Stomach smooth muscle (tissue), 2 donors: ENCODE measurements around the gene IPCEF1.
"Not testable (repeated sequence)": the region's sequence is repeated elsewhere in the genome, so short reads cannot be mapped to it uniquely, and the experiment has no call there.

ENCODE experiments used
- H3K27ac ChIP-seq: one replicate; pipeline ENCODE4 v1.7.0; 2013; ENCODE audit warnings: mild to moderate bottlenecking, low read length, inconsistent platforms
- H3K27me3 ChIP-seq, 2 donors: one replicate each; pipeline ENCODE4 v1.7.0; 2013; ENCODE audit warnings: low read length in 2 of 2; ENCODE audit not compliant: insufficient read depth in 2 of 2, control insufficient read depth in 1 of 2
- H3K36me3 ChIP-seq, 2 donors: one replicate each; pipeline ENCODE4 v1.7.0; 2013; ENCODE audit warnings: low read length in 2 of 2; ENCODE audit not compliant: control insufficient read depth in 2 of 2, insufficient read depth in 2 of 2
- H3K4me1 ChIP-seq: one replicate; pipeline ENCODE4 v1.7.0; 2013; ENCODE audit warnings: low read length; ENCODE audit not compliant: control insufficient read depth, insufficient read depth
- H3K4me3 ChIP-seq, 2 donors: one replicate each; pipeline ENCODE4 v1.7.0; 2013; ENCODE audit warnings: low read length in 2 of 2
- H3K9ac ChIP-seq, 2 donors: one replicate each; pipeline ENCODE4 v1.7.0; 2013; ENCODE audit warnings: low read length in 2 of 2, mild to moderate bottlenecking in 1 of 2
- H3K9me3 ChIP-seq, 2 donors: one replicate each; pipeline ENCODE4 v1.7.0; 2013; ENCODE audit warnings: low read length in 2 of 2; ENCODE audit not compliant: control insufficient read depth in 2 of 2
- donor health status: healthy.
- donor health status: Pancreatic carcinoma.

IPCEF1 gene

GRCh38 chr6:154197196-154197860 lies 159.3 kb downstream of the IPCEF1 start:
- H3K27ac ChIP-seq = no peak overlapping the region

GRCh38 chr6:154196333-154196885 lies 160.2 kb downstream of the IPCEF1 start:
- Histone ChIP-seq H3K27ac (no peak overlapping the region), H3K9me3 (no peaks in the 10 kb centered on the region), H3K4me3 (no peak overlapping the region), H3K27me3 (no peaks in the 10 kb centered on the region), H3K9ac (no peak overlapping the region), H3K36me3 (no peaks in the 10 kb centered on the region), H3K4me1 (no peaks in the 10 kb centered on the region)

More at GRCh38 chr6:154197196-154197860, 159.3 kb downstream of the IPCEF1 start:
- H3K27me3 ChIP-seq = no peaks in the 10 kb centered on the region
- no peaks in the 10 kb centered on the region for H3K9me3 ChIP-seq
- no peak overlapping the region for H3K9ac ChIP-seq
- no peaks in the 10 kb centered on the region for H3K4me1 ChIP-seq
- no peak overlapping the region for H3K4me3 ChIP-seq
- H3K36me3 ChIP-seq = no peaks in the 10 kb centered on the region

GRCh38 chr6:154187714-154188113 lies 168.9 kb downstream of the IPCEF1 start:
- Histone ChIP-seq H3K9ac (no peak overlapping the region), H3K9me3 (peaks cover 0 to 5% of the 10 kb centered on the region in 2 donors), H3K36me3 (no peaks in the 10 kb centered on the region), H3K4me1 (no peaks in the 10 kb centered on the region), H3K27ac (no peak overlapping the region), H3K27me3 (no peaks in the 10 kb centered on the region), H3K4me3 (no peak overlapping the region)

- Histone ChIP-seq H3K36me3 (no peaks in the 10 kb centered on the region), H3K27ac (no peak overlapping the region), H3K27me3 (no peaks in the 10 kb centered on the region), H3K9me3 (peaks cover 0 to 5% of the 10 kb centered on the region in 2 donors), H3K9ac (no peak overlapping the region), H3K4me3 (no peak overlapping the region), H3K4me1 (no peaks in the 10 kb centered on the region)
Observed at GRCh38 chr6:154187203-154187602, 169.4 kb downstream of the IPCEF1 start.

DNA sequence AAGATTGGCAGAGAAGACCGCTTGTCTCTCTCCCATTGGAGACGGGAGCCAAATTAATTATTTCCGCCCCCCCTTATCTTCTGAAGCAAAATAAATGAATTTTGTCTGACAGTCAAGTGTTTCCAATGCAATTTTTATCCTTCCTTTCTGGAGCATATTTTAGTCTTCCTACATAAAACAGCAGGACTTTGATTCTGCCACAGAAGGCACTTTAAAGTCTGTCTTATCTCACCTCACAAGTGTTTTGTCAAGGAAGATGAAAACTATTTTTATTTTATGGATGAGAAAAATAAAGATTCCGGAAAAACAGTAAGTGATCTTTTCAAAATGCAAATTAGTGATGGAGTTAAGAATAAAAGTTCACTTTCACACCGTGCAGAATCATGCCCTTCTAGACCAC lies 177.2 kb downstream of the IPCEF1 start:
- Histone ChIP-seq H3K27me3 (no peaks in the 10 kb centered on the region), H3K4me3 (no peak overlapping the region), H3K4me1 (no peaks in the 10 kb centered on the region), H3K9ac (no peak overlapping the region), H3K27ac (no peak overlapping the region), H3K9me3 (peaks cover 0 to 5% of the 10 kb centered on the region in 2 donors), H3K36me3 (no peaks in the 10 kb centered on the region)

DNA sequence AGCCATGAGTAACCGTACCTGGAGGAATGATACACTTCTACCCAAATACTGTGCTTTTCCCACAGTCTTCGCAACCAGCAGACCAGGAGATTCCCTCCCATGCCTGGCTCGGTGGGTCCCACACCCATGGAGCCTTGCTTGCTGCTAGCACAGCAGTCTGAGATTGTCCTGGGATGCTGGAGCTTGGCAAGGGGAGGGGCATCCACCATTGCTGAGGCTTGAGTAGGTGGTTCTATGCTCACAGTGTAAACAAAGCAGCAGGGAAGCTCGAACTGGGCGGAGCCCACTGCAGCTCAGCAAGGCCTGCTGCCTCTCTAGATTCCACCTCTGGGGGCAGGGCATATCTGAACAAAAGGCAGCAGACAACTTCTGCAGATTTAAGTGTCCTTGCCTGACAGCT lies 184.2 kb downstream of the IPCEF1 start:
- not testable (repeated sequence) for H3K4me3 ChIP-seq, H3K27ac ChIP-seq, H3K27me3 ChIP-seq, H3K36me3 ChIP-seq, H3K9ac ChIP-seq, H3K9me3 ChIP-seq, H3K4me1 ChIP-seq

GRCh38 chr6:154170106-154170505 lies 186.5 kb downstream of the IPCEF1 start:
- Histone ChIP-seq H3K4me1 (no peaks in the 10 kb centered on the region), H3K4me3 (no peak overlapping the region), H3K9me3 (peaks cover 0 to 5% of the 10 kb centered on the region in 2 donors), H3K27ac (no peak overlapping the region), H3K27me3 (no peaks in the 10 kb centered on the region), H3K9ac (no peak overlapping the region), H3K36me3 (no peaks in the 10 kb centered on the region)

GRCh38 chr6:154169193-154169847 lies 187.3 kb downstream of the IPCEF1 start:
- Histone ChIP-seq H3K4me1 (no peaks in the 10 kb centered on the region), H3K27ac (no peak overlapping the region), H3K9ac (no peak overlapping the region), H3K27me3 (no peaks in the 10 kb centered on the region), H3K4me3 (no peak overlapping the region), H3K36me3 (no peaks in the 10 kb centered on the region), H3K9me3 (peaks cover 0 to 5% of the 10 kb centered on the region in 2 donors)

DNA sequence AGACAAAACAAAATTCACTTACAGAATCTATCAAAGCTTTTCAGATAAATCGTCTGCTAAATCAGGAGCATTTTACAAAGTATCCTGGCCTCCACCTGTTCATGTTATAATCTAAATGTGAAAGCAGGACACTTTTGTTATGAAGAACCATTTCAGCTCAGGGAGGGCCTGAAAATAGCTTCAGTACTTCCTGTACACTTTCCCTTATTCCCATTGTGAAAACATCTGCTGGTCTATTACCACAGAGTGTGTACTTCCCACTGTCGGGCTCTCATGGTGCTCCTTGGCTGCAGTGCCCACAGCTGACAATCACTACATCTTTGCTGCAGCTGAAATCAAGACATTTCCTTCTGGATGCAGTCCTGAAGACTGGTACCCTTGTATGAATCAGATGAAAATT lies 189.5 kb downstream of the IPCEF1 start:
- Histone ChIP-seq H3K4me3 (no peak overlapping the region), H3K27me3 (no peaks in the 10 kb centered on the region), H3K9me3 (peaks cover 0 to 5% of the 10 kb centered on the region in 2 donors), H3K4me1 (no peaks in the 10 kb centered on the region), H3K9ac (no peak overlapping the region), H3K27ac (no peak overlapping the region), H3K36me3 (no peaks in the 10 kb centered on the region)

DNA sequence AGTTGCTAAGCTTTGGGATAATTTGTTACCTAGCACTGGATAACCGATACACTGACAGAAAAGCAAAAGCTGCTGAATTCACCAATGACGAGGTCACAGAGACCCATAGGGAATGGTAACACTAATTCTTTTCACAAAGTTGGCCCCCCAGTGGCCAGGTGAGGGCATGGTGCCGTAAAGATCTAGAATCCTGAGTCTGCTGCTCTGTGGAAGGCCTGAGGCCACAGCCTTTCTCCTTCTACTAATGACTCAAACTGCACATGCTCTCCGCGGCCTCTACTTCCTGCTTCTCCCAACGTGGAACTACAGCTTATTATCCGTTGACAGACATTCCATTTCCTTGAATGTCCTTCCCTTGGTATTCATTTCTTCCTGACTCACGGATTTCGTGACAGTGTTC lies 190.5 kb downstream of the IPCEF1 start:
- Histone ChIP-seq H3K36me3 (no peaks in the 10 kb centered on the region), H3K27me3 (no peaks in the 10 kb centered on the region), H3K27ac (no peak overlapping the region), H3K4me3 (no peak overlapping the region), H3K4me1 (no peaks in the 10 kb centered on the region), H3K9ac (no peak overlapping the region), H3K9me3 (peaks cover 0 to 5% of the 10 kb centered on the region in 2 donors)

DNA sequence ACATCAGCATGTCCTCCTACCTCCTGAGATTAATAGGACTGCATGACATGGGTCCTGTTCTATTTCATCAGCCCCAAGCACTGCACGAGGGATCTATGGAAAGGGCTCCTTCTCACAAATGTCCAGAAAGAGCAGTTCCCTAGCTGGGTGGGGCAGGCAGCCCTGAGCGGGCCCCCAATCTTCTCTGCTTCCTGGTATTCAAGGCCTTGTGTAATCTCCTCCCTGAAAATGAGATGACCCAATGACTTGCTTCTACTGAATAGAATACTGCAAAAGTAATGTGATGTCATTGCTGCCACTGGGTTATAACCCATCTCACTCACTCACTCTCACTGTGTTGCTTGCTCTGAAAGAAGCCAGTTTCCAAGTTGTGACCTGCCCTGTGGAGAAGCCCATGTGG lies 191.1 kb downstream of the IPCEF1 start:
- Histone ChIP-seq H3K9ac (no peak overlapping the region), H3K27me3 (no peaks in the 10 kb centered on the region), H3K36me3 (no peaks in the 10 kb centered on the region), H3K4me1 (no peaks in the 10 kb centered on the region), H3K4me3 (no peak overlapping the region), H3K9me3 (peaks cover 0 to 5% of the 10 kb centered on the region in 2 donors), H3K27ac (no peak overlapping the region)
